HEK293T (cell line): ENCODE results near the gene WFS1.

Experiments
- CTCF ChIA-PET: fragments of 350-600 bp; formaldehyde crosslinking; extraction: SDS; loops from one replicate; lab custom pipeline; 2021; ENCODE audit warnings: antibody characterized with exemption, inconsistent platforms; lab: Yijun Ruan, JAX
- POLR2A ChIA-PET: fragments of 350-600 bp; formaldehyde crosslinking; extraction: SDS; loops from one replicate; lab custom pipeline; 2020; ENCODE audit warnings: antibody characterized with exemption, inconsistent platforms; lab: Yijun Ruan, JAX
- DNase-seq: peaks from one replicate; pipeline ENCODE4 v3.0.0; 2012; ENCODE audit warnings: mixed read lengths; ENCODE audit errors: extremely low spot score
- ARNT ChIP-seq: fragments of 450-650 bp; IDR thresholded peaks from 2 replicates; pipeline ENCODE4 v1.6.1; 2017; ENCODE audit warnings: mild to moderate bottlenecking
- BHLHE40 ChIP-seq: fragments of 450-650 bp; IDR thresholded peaks from 2 replicates; pipeline ENCODE4 v1.6.1; 2016; ENCODE audit warnings: mild to moderate bottlenecking, moderate library complexity, borderline replicate concordance
- CTBP1 ChIP-seq: fragments of 450-650 bp; IDR thresholded peaks from 2 replicates; pipeline ENCODE4 v1.6.1; 2016; ENCODE audit warnings: borderline replicate concordance
- ELF4 ChIP-seq: fragments of 450-650 bp; IDR thresholded peaks from 2 replicates; pipeline ENCODE4 v1.6.1; 2017; ENCODE audit warnings: antibody characterized with exemption
- FOXA1 ChIP-seq: fragments of 450-650 bp; IDR thresholded peaks from 2 replicates; pipeline ENCODE4 v1.6.1; 2016; ENCODE audit warnings: mild to moderate bottlenecking
- FOXK2 ChIP-seq: fragments of 450-650 bp; IDR thresholded peaks from 2 replicates; pipeline ENCODE4 v1.6.1; 2016; ENCODE audit warnings: mild to moderate bottlenecking
- FOXM1 ChIP-seq: fragments of 450-650 bp; IDR thresholded peaks from 2 replicates; pipeline ENCODE4 v1.6.1; 2017; ENCODE audit warnings: mild to moderate bottlenecking, borderline replicate concordance
- HDGF ChIP-seq: fragments of 450-650 bp; IDR thresholded peaks from 2 replicates; pipeline ENCODE4 v1.6.1; 2017; ENCODE audit warnings: antibody characterized with exemption, borderline replicate concordance
- L3MBTL2 ChIP-seq: fragments of 450-650 bp; conservative IDR thresholded peaks from 2 replicates; pipeline ENCODE4 v1.6.1; 2016; ENCODE audit warnings: mild to moderate bottlenecking
- LEF1 ChIP-seq: fragments of 450-650 bp; IDR thresholded peaks from 2 replicates; pipeline ENCODE4 v1.6.1; 2017; ENCODE audit warnings: mild to moderate bottlenecking, borderline replicate concordance
- NFRKB ChIP-seq: fragments of 450-650 bp; IDR thresholded peaks from 2 replicates; pipeline ENCODE4 v1.6.1; 2016; ENCODE audit warnings: mild to moderate bottlenecking, moderate library complexity
- SP1 ChIP-seq: fragments of 450-650 bp; IDR thresholded peaks from 2 replicates; pipeline ENCODE4 v1.6.1; 2017
- SUZ12 ChIP-seq: fragments of 450-650 bp; IDR thresholded peaks from 2 replicates; pipeline ENCODE4 v1.6.1; 2016; ENCODE audit warnings: mild to moderate bottlenecking
- TARDBP ChIP-seq: fragments of 450-650 bp; IDR thresholded peaks from 2 replicates; pipeline ENCODE4 v1.6.1; 2016
- ZNF384 ChIP-seq: fragments of 450-650 bp; IDR thresholded peaks from 2 replicates; pipeline ENCODE4 v1.6.1; 2016
- TF ChIP-seq, protein P1 (sequence below): fragments of 450-650 bp; IDR thresholded peaks from 2 replicates; pipeline ENCODE4 v1.6.1; 2016

Gene WFS1

DNA sequence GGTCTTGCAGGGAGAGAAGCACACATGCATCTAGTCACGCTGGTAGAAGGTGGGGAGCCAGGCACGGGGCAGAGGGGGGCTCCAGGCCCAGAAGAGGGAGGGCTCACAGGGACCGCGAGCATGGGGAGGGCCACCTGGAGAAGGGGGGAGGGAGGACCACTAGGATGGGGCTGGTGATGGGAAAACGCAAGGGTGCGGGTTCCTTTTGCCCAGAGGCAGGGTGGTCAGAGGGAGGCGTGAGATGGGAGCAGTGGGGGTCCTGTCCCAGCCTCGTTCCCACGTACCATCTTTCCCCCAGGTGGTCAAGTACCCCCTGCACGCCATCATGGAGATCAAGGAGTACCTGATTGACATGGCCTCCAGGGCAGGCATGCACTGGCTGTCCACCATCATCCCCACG is 30.7 kb downstream of the WFS1 start:
- TF ChIP-seq LEF1 (no peak), HDGF (no peak), NFRKB (no peak)
- ChIA-PET CTCF (no interaction called here), POLR2A (no interaction called here)
- DNase-seq: no peak

DNA sequence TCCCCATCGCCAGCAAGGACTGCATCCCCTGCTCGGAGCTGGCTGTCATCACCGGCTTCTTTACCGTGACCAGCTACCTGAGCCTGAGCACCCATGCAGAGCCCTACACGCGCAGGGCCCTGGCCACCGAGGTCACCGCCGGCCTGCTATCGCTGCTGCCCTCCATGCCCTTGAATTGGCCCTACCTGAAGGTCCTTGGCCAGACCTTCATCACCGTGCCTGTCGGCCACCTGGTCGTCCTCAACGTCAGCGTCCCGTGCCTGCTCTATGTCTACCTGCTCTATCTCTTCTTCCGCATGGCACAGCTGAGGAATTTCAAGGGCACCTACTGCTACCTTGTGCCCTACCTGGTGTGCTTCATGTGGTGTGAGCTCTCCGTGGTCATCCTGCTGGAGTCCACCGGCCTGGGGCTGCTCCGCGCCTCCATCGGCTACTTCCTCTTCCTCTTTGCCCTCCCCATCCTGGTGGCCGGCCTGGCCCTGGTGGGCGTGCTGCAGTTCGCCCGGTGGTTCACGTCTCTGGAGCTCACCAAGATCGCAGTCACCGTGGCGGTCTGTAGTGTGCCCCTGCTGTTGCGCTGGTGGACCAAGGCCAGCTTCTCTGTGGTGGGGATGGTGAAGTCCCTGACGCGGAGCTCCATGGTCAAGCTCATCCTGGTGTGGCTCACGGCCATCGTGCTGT is 31.5 kb downstream of the WFS1 start:
- ChIA-PET CTCF (no interaction called here), POLR2A (no interaction called here)
- no peak for DNase-seq
- TF ChIP-seq SUZ12 (no peak), L3MBTL2 (no peak), SP1 (no peak), LEF1 (no peak), FOXA1 (no peak), TARDBP (no peak), NFRKB (no peak), HDGF (no peak), ELF4 (no peak), CTBP1 (no peak), FOXK2 (no peak)

DNA sequence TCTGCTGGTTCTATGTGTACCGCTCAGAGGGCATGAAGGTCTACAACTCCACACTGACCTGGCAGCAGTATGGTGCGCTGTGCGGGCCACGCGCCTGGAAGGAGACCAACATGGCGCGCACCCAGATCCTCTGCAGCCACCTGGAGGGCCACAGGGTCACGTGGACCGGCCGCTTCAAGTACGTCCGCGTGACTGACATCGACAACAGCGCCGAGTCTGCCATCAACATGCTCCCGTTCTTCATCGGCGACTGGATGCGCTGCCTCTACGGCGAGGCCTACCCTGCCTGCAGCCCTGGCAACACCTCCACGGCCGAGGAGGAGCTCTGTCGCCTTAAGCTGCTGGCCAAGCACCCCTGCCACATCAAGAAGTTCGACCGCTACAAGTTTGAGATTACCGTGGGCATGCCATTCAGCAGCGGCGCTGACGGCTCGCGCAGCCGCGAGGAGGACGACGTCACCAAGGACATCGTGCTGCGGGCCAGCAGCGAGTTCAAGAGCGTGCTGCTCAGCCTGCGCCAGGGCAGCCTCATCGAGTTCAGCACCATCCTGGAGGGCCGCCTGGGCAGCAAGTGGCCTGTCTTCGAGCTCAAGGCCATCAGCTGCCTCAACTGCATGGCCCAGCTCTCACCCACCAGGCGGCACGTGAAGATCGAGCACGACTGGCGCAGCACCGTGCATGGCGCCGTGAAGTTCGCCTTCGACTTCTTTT is 32.2 kb downstream of the WFS1 start:
- ChIA-PET POLR2A (no interaction called here), CTCF (no interaction called here)
- TF ChIP-seq FOXK2 (no peak), SUZ12 (no peak), FOXA1 (no peak), SP1 (no peak), NFRKB (no peak), CTBP1 (no peak), L3MBTL2 (no peak), ZNF384 (no peak), LEF1 (no peak), ELF4 (no peak), BHLHE40 (no peak), ARNT (no peak)
- TF ChIP-seq, protein P1, sequence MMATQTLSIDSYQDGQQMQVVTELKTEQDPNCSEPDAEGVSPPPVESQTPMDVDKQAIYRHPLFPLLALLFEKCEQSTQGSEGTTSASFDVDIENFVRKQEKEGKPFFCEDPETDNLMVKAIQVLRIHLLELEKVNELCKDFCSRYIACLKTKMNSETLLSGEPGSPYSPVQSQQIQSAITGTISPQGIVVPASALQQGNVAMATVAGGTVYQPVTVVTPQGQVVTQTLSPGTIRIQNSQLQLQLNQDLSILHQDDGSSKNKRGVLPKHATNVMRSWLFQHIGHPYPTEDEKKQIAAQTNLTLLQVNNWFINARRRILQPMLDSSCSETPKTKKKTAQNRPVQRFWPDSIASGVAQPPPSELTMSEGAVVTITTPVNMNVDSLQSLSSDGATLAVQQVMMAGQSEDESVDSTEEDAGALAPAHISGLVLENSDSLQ: no peak
- DNase-seq: no peak

DNA sequence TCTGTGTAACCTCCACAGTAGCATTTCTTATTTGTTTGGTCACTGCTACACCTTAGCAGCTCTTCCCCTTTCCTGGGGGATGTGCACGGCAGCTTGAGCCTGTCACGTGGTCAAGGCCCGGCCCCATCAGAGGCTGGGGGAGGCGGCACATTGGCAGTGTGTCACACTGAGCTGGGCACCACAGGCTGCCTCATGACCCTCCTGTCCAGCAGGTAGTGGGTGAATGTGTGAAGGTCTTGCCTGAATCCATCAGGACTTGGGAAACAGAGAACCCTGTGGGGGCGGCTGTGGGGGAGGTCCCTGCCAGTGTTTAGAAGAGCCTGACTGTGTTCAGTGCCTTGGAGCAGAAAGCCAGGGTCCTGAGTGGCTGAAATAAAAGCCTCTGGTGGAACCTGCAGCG is 33.2 kb downstream of the WFS1 start:
- ChIA-PET POLR2A (no interaction called here), CTCF (no interaction called here)
- no peak for TF ChIP-seq TARDBP
- TF ChIP-seq, protein P1: no peak
- no peak for TF ChIP-seq NFRKB
- DNase-seq: no peak

DNA sequence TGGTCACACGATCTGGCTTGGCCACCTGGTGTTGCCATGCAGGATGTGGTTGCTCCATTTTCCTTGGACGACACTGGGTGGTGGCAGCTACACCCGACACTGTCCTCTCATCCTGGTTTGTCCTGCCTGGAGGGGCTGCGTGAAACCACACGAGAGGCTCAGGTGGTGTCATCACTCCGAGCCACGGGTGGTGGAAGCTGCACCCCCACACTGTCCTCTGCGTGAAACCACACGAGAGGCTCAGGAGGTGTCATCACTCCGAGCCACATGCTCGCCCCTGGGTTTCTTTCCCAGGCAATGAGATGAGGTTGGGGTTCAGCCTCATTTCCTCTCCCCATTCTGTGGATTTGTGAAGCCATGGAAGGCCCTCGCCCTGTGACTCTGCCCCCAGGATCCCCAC is 34.3 kb downstream of the WFS1 start:
- ChIA-PET POLR2A (no interaction called here), CTCF (no interaction called here)
- DNase-seq: no peak
- TF ChIP-seq L3MBTL2 (no peak), ELF4 (no peak), CTBP1 (no peak), ZNF384 (no peak), NFRKB (no peak), BHLHE40 (no peak)
- TF ChIP-seq, protein P1: no peak

DNA sequence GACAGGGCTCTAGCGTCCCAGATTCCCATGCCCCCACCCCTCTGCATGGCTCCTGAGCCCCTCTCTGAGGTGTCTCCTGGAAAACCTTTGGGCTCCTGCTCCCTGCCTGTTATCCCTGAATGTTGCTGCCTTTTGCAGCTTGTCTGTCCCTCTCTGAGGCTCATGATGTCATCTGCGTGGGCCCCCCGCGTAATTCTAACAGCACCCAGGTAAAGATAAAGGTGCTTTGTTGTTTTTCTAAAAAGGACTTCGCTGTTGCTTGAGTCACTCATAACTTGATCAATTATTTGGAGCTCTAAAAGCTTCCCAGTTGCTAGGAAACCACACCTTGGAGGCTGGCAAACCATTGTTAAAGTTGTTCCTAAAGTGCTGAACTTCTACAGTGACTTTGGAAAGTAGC is 36.6 kb downstream of the WFS1 start:
- ChIA-PET CTCF (no interaction called here), POLR2A (no interaction called here)
- no peak for DNase-seq
- TF ChIP-seq FOXK2 (no peak), ZNF384 (no peak), HDGF (no peak), SUZ12 (no peak), BHLHE40 (no peak), L3MBTL2 (no peak), SP1 (no peak)
- TF ChIP-seq, protein P1: no peak

DNA sequence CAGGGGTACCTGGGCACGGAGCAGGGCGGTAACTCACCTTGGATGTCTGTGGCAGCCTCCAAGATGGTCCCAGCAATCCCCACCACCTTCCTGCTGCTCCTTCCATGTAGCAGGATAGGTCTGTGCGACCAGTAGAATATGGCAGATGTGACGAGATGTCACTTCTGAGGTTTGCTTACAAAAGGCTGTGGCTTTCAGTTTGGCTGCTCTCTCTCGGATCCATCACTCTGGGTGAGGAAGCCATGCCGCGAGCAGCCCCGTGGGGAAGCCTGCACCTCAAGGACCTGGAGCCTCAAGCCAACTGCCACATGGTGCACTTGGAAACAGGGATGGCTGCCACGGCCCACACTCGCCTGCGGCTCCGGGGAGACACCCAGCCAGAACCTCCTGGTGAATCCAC is 37.6 kb downstream of the WFS1 start:
- no peak for DNase-seq
- ChIA-PET CTCF (no interaction called here), POLR2A (interaction anchor here (1.7 kb wide), 1 partner anchor 37 kb away, joined by 4 read pairs; the partner anchor contains the start of gene WFS1)
- TF ChIP-seq ZNF384 (no peak), FOXK2 (no peak), SP1 (no peak), SUZ12 (no peak), LEF1 (no peak), FOXM1 (no peak), ARNT (no peak), HDGF (no peak), CTBP1 (no peak), ELF4 (no peak), BHLHE40 (no peak), NFRKB (no peak), TARDBP (no peak), FOXA1 (no peak)
- TF ChIP-seq, protein P1: no peak
